Activated naive CD8-positive, alpha-beta T cell treated with anti-CD3 and anti-CD28 coated beads, Interleukin-2, amount 50 U/mL, for 16 hours (primary cell): ENCODE results near the gene RNF128.

Source experiments
- DNase-seq: peaks from one replicate; pipeline ENCODE4 v3.0.0-alpha.2; 2020; ENCODE audit warnings: low read depth, low spot score

RNF128 gene

GRCh38 chrX:106726485-106727437, at the start of gene RNF128:
Gene RNF128 (plus strand): TSS chrX:106726701. CDS start chrX:106726914, 213 bp downstream.
- no peak for DNase-seq

- no peak for DNase-seq
Observed at GRCh38 chrX:106680716-106681115, 45.8 kb upstream of the RNF128 start.

GRCh38 chrX:106684207-106684606, 42.3 kb upstream of the RNF128 start:
- DNase-seq = no peak

- DNase-seq = no peak
Observed at GRCh38 chrX:106692425-106693065, 34.0 kb upstream of the RNF128 start.

DNA sequence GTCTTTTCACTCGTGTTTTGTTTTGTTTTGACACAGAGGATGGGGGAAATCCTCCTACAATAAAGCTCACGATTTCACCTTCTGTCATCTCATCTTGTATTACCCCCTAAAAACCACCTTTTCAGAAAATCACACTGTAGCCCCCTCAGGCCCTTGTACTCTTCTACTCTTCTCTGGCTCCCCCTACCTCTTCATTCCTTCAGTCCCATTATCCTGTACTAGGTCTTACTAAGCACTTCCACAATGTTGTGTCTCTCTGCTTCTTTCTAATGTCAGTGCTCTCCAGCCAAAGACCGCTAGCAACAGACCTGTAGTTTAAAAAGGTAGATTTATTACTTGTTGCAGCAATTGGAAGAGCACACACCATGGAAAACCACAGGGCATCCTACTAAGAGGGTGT, 30.0 kb upstream of the RNF128 start:
- no peak for DNase-seq

DNA sequence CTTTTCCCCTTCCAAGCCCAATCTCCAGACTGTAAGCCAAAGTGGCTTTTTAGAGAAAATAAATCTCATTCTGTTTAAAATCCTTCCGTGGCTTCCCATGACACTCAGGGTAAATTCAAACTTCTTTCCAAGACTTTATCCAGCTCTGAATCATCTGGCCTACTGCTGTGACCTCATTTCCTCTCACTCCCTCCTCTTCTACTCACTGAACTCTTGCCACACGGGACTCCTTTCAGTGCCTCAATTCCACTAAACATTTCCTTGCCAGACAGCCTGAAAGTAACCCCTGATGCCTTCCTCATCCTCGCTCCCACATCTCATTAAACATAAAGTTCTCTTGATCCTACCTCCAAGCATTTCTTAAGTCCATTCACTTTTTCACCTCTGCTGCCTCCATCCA, 27.8 kb upstream of the RNF128 start:
- DNase-seq = no peak

GRCh38 chrX:106702636-106703035, 23.9 kb upstream of the RNF128 start:
- DNase-seq = no peak

DNA sequence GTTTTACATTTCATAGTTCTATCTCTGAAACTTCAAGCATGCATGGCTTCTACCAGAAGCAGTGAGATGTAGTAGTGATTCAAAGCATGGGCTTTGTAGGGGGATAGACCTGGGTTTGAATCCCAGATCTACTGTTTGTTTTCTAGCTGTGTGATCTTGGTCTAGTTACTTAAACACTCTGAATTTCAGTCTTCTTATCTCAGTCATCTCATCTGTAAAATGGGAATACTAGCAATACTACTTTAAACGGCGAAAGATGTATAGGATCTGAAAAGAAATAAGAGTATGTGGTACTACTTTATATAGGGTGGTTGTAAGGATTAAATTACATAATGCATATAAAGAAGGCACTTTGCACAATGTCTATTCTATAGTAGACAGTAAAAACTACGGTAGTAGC, 20.0 kb upstream of the RNF128 start:
- DNase-seq = no peak

DNA sequence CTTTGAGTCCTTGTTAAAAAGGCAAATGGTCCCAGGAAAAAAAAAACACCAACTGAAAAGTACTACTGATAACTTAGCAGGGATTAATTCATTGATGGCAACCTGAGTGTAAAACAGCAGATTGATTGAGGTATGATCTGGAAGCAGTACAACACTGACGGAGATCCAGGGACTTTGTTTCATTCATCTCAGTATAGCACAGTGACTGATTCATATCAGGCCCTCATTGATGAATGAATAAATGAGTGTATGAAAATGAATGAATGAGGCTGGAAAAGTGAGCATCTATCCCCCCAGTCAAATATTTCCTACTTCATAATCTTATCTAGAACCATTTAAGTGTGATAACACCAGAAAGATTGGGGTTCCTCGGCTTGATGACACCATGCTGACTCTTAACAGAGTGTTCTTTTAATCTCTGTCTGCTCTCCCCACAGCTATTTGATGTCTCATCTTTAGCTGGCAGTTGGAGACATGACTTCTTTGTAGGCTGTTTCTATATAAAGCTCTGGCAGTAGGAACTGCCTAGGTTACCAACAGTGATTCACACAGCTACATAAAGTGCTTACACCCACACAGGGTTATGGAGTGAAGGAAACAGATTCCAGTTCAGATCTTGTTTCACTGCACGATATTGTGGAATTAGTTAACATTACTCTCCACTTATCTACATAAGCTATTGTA, 18.6 kb upstream of the RNF128 start:
- DNase-seq = no peak

- no peak for DNase-seq
Observed at GRCh38 chrX:106710771-106711170, 15.7 kb upstream of the RNF128 start.

- no peak for DNase-seq
Observed at GRCh38 chrX:106711375-106711774, 15.1 kb upstream of the RNF128 start.

GRCh38 chrX:106716004-106716403, 10.5 kb upstream of the RNF128 start:
- no peak for DNase-seq

- DNase-seq = no peak
Observed at GRCh38 chrX:106716463-106716862, 10.0 kb upstream of the RNF128 start.

- DNase-seq = no peak
Observed at GRCh38 chrX:106718709-106719108, 7.8 kb upstream of the RNF128 start.

GRCh38 chrX:106725931-106726330, 570 bp upstream of the RNF128 start:
- no peak for DNase-seq

GRCh38 chrX:106728337-106728736, 1.8 kb downstream of the RNF128 start:
- no peak for DNase-seq

GRCh38 chrX:106730401-106730800, 3.9 kb downstream of the RNF128 start:
- no peak for DNase-seq

DNA sequence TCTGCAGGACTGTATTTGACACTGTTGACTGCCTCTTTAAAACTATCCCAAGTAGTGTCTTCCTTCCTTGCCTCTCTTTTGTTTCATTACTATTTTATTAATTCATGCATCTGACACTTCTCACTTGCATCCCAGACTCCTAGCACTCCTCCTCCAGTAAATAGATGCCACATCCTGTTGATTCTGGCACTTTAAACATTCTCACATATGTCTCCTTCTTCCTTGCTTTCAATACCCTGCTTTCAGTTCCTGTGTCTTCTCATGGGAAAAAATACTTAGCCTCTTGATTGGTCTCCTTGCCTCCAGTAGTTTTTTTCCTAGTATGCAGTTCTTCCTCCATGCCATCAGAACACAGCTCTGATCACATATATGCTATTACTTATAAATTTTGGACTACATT, 5.1 kb downstream of the RNF128 start:
- DNase-seq = no peak

DNA sequence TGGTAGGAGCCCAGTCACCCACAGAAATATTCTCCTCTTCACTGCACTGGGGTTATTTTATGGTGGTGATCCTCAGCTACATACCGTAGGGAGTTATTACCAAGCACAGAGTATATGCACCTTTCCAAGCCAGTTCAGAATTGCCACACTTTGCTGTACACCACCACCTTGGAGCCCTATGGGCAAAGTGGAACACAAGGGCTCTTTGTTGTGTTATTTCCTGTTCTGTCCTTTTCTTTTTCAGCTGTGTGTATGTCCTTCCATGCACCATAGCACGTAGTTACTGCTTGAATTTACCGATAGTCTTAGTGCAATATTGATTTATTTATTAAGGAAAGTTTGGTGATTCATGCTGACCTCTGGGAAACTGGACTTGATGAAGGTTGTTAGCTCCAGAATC, 8.3 kb downstream of the RNF128 start:
- DNase-seq = no peak

DNA sequence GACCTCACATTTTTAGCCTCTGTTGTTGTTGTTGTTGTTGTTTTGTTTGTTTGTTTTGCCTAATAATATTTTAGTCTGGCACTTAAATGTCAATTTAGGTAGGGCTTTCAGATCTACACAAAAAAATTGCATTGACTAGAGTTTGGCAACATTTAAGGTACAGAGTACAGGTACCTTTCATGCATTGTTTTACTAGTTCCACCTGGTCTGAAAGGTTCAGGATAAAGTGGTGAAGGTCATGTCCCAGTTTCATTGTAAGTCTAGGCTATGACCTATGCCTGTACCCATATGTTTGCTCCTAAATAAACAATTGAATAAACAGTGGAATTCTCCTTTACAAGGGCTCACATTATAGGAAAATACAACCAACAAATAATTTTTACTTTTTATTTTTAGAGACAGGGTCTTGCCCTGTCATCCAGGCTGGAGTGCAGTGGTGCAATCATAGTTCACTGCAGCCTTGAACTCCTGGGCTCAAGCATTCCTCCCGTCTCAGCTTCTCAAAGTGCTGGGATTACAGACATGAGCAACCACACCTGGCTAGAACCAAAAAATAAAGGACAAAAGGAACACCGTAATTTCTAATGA, 13.8 kb downstream of the RNF128 start:
- no peak for DNase-seq

DNA sequence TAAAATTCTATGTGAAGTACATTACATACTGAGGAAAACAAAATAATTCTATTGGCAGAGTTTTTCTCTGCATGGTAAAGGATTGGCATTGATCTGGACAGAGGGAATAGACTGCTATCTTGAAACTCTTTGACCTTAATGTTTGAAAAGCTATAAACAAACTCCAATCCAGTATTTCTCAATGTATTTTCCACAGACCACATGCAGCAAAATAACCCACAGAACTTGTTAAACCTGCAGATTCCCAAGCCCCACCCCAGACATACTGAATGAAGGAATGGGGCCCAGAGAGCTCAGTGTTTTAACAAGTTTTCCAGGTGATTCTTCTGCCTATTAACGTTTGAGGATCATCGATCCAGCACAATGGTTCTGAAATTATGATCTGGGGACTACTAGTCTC, 15.7 kb downstream of the RNF128 start:
- DNase-seq = no peak

DNA sequence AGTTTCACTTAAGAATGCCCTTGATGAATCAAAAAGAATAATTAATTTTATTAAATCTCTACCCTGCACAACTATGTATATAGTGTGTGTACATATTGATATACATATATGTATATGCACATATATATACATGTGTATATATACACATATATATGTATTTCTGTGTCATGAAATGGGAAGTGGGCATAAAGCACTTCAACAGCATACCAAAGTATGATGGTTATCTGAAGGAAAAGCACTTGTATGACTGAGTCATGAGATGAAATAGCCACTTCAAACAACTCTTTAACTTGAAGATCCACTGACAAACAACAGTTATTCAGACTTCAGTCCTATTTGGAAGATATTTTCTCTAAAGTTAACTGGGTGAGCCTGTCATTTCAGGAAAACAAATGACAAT, 16.3 kb downstream of the RNF128 start:
- no peak for DNase-seq
